Measurements from ENCODE around the gene CLIP1.
"Not testable (repeated sequence)": the region's sequence is repeated elsewhere in the genome, so short reads cannot be mapped to it uniquely, and the experiment has no call there.

DNA sequence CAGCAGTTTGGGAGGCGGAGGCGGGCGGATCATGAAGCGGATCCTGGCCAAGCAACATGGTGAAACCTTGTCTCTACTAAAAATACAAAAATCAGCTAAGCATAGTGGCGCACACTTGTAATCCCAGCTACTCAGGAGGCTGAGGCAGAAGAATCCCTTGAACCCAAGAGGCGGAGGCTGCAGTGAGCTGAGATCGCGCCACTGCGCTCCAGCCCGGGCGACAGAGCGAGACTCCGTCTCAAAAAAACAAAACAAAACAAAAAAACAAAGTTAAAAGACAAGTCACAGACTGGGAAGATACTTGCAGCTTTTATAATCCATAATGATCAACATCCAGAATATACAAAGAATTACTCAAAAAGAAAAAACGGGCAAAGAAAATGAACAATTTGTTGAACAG, 161.7 kb downstream of the CLIP1 start:
- TF ChIP-seq CTCF (IDR thresholded peaks at IDR 0.05; ENCODE audit: low read length); EZH2 (IDR thresholded peaks at IDR 0.05; ENCODE audit: borderline replicate concordance, low read length): not testable (repeated sequence)
